Right lobe of liver (tissue), 6 donors: ENCODE data around the gene KRTAP5-6. TPM values are rescaled to one million over a fixed set of nuclear protein-coding genes. Genes with fewer than 3 reads are reported as not detected.

ENCODE experiments used
- ATAC-seq, 4 donors: fragments of 200-7000 bp; cut with Tn5 transposase; one replicate each; pipeline ENCODE4 v1.9.1; 2020; ENCODE audit warnings: mild to moderate bottlenecking in 4 of 4, moderate library complexity in 4 of 4
- DNase-seq, 3 donors: peaks; one replicate each; pipeline ENCODE4 v3.0.0-alpha.2; 2020
- H3K27ac ChIP-seq, 3 donors: fragments of 200-600 bp; one replicate each; pipeline ENCODE4 v1.8.0; 2022
- H3K27me3 ChIP-seq, 2 donors: fragments of 200-600 bp; one replicate each; pipeline ENCODE4 v1.8.0; 2022
- H3K36me3 ChIP-seq, 4 donors: fragments of 200-600 bp; sonication (generic) in 1 of 4; one replicate each; pipeline versions ENCODE4 v1.5.1 to v1.8.0; 2017 to 2022; ENCODE audit warnings: control low read depth in 1 of 4
- H3K4me1 ChIP-seq, 4 donors: fragments of 200-600 bp; sonication (generic) in 1 of 4; one replicate each; pipeline versions ENCODE4 v1.5.1 to v1.8.0; 2017 to 2022; ENCODE audit warnings: control low read depth in 1 of 4
- H3K4me3 ChIP-seq, 3 donors: fragments of 200-600 bp; one replicate each; pipeline ENCODE4 v1.8.0; 2022
- H3K9me3 ChIP-seq, 4 donors: fragments of 200-600 bp; sonication (generic) in 1 of 4; one replicate each; pipeline versions ENCODE4 v1.5.1 to v1.8.0; 2017 to 2022; ENCODE audit warnings: control low read depth in 1 of 4
- POLR2A ChIP-seq: fragments of 450-650 bp; IDR thresholded peaks from one replicate; pipeline ENCODE4 v1.6.1; 2017; ENCODE audit warnings: antibody characterized with exemption, mild to moderate bottlenecking
- WGBS: methylation state at CpG from one replicate; pipeline ENCODE4 v1.1.6; 2018; ENCODE audit warnings: low coverage, low lambda C conversion rate; ENCODE audit not compliant: insufficient coverage; ENCODE audit errors: missing lambda C conversion rate; 5-methylcytosine and 5-hydroxymethylcytosine counted together
- intact Hi-C, 2 donors: fragments of 100-400 bp; cut with DNase I; formaldehyde crosslinking; loops; one replicate each; pipeline versions ENCODE4 v1.11.2 to v1.14.1; 2022
- total RNA-seq, 6 experiments: library from RNA; depleted of rRNA in 2 of 6; stranded (reverse); fragments of >200 nt in 2 of 6; fragmentation: NEBNext Ultra II Directional in 3 of 6; extraction: Animal tissue kit (Norgen Biotek cat#: 25700) in 3 of 6; gene quantifications; one replicate each; pipeline versions ENCODE4 v1.1.0 to v1.2.4, GENCODE V29; 2016 to 2023
- TF ChIP-seq, protein P1 (sequence below), 4 donors: fragments of 200-600 bp in 3 of 4; fragments of 450-650 bp in 1 of 4; IDR thresholded peaks; one replicate each; pipeline versions ENCODE4 v1.5.1 to v1.8.0; 2016 to 2022; ENCODE audit warnings: antibody characterized with exemption in 4 of 4, mild to moderate bottlenecking in 2 of 4
- donor health status: DM: no; HTN: yes; CAD: no.
- donor health status: DM: no; HTN: no; CAD: no.
- donor health status: DM: no; HTN: no; CAD: no.
- donor health status: DM: no; HTN: yes; CAD: no.
- donor health status: DM: no; HTN: yes; CAD: no.

The KRTAP5-6 gene
- total RNA-seq, 6 experiments from 2014 or later: 0.79 to 1.5 (median 1.2) TPM; not detected in 1

DNA sequence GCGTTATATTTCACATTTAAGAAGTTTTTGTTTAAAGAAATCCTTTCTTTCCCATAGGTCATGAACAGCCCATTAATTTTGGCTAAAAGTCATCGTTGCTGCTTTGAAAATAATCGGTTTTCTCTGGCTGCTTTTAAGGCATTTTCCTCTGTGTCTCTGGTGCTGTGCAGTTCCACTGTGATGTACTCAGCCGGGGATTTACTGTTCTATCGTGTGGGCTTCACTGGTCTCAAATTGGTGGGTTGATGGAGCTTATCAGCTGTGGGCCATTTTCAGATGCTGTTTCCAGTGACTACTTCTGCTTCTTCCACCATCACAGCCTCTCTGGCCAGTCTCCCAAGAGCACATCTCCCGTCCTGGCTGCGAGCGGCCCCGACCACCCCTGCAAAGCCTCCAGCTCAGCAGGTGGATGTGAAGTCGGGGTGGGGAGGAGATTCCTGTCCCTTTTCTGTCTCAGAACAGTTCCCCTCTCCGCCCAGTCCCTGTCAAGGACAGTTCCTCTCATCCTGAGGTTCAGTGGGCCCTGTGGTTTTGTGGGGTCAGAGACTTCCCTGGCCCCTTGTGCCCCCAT, 33.1 kb downstream of the KRTAP5-6 start:
- no peak for ATAC-seq

GRCh38 chr11:1731451-1732059, 34.6 kb downstream of the KRTAP5-6 start:
- Histone ChIP-seq H3K27me3 (no peaks in the 10 kb centered on the region), H3K4me1 (no peaks in the 10 kb centered on the region), H3K36me3 (no peaks in the 10 kb centered on the region), H3K4me3 (no peak overlapping the region), H3K9me3 (no peaks in the 10 kb centered on the region), H3K27ac (no peak overlapping the region)
- intact Hi-C loops: no loop called here
- TF ChIP-seq, protein P1, sequence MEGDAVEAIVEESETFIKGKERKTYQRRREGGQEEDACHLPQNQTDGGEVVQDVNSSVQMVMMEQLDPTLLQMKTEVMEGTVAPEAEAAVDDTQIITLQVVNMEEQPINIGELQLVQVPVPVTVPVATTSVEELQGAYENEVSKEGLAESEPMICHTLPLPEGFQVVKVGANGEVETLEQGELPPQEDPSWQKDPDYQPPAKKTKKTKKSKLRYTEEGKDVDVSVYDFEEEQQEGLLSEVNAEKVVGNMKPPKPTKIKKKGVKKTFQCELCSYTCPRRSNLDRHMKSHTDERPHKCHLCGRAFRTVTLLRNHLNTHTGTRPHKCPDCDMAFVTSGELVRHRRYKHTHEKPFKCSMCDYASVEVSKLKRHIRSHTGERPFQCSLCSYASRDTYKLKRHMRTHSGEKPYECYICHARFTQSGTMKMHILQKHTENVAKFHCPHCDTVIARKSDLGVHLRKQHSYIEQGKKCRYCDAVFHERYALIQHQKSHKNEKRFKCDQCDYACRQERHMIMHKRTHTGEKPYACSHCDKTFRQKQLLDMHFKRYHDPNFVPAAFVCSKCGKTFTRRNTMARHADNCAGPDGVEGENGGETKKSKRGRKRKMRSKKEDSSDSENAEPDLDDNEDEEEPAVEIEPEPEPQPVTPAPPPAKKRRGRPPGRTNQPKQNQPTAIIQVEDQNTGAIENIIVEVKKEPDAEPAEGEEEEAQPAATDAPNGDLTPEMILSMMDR (IDR thresholded peaks at IDR 0.05): no peak
- TF ChIP-seq POLR2A: no peak
- ATAC-seq: no peak
- WGBS: 55% methylated on average over 2 of the region's 5 CpGs
- DNase-seq: no peak

More for the DNA sequence above, 33.1 kb downstream of the KRTAP5-6 start:
- WGBS: 38% methylated on average over 8 of the region's 11 CpGs
- Histone ChIP-seq H3K36me3 (no peaks in the 10 kb centered on the region), H3K4me3 (no peak overlapping the region), H3K27ac (no peak overlapping the region), H3K9me3 (no peaks in the 10 kb centered on the region), H3K27me3 (no peaks in the 10 kb centered on the region), H3K4me1 (no peaks in the 10 kb centered on the region)
- intact Hi-C loops: no loop called here
- DNase-seq: peak in 1 of 3 donors; percentile 33
- TF ChIP-seq POLR2A: no peak
- TF ChIP-seq, protein P1 (IDR thresholded peaks at IDR 0.05): no peak

GRCh38 chr11:1732418-1733008, 35.5 kb downstream of the KRTAP5-6 start:
- 26% methylated on average over 3 of the region's 13 CpGs for WGBS

GRCh38 chr11:1733009-1733715, 36.2 kb downstream of the KRTAP5-6 start:
- Histone ChIP-seq H3K27ac (no peak overlapping the region), H3K4me3 (no peak overlapping the region), H3K27me3 (no peaks in the 10 kb centered on the region), H3K4me1 (no peaks in the 10 kb centered on the region), H3K36me3 (no peaks in the 10 kb centered on the region), H3K9me3 (peaks cover 0 to 7% (median 1%) of the 10 kb centered on the region in 4 donors)
- intact Hi-C loops: no loop called here
- ATAC-seq: peak in 2 of 4 donors; percentile 5 to 12
- DNase-seq: peak in 1 of 3 donors; percentile 42
- WGBS: 36% methylated on average over 5 of the region's 14 CpGs
- TF ChIP-seq POLR2A: no peak
- TF ChIP-seq, protein P1 (IDR thresholded peaks at IDR 0.05): no peak

More at GRCh38 chr11:1732418-1733008, 35.5 kb downstream of the KRTAP5-6 start:
- H3K4me3 ChIP-seq: no peak overlapping the region
- peak in 1 of 4 donors; percentile 5 for ATAC-seq
- TF ChIP-seq, protein P1 (IDR thresholded peaks at IDR 0.05): no peak
- TF ChIP-seq POLR2A: no peak
- peaks cover 0 to 7% (median 1%) of the 10 kb centered on the region in 4 donors for H3K9me3 ChIP-seq
- H3K27ac ChIP-seq: no peak overlapping the region
- H3K4me1 ChIP-seq: no peaks in the 10 kb centered on the region
- no peaks in the 10 kb centered on the region for H3K36me3 ChIP-seq
- intact Hi-C loops: no loop called here
- DNase-seq: peak in 1 of 3 donors; percentile 39
- no peaks in the 10 kb centered on the region for H3K27me3 ChIP-seq
